ENCODE measurements around the gene TSPAN5. TPM values are rescaled to one million over a fixed set of nuclear protein-coding genes. Genes with fewer than 3 reads are reported as not detected.

Gene TSPAN5
- total RNA-seq, 1 donor from 2014 or later = 1.7 TPM

GRCh38 chr4:98679738-98680137 is 21.3 kb upstream of the TSPAN5 start:
- intact Hi-C loops (cut with micrococcal nuclease) = no loop called here
- Histone ChIP-seq H3K27me3 (ENCODE audit: low read depth) (no peaks in the 10 kb centered on the region), H3K27ac (replicated peaks) (no peak overlapping the region), H3K4me1 (peaks cover 7% of the 10 kb centered on the region), H3K9me3 (replicated peaks) (no peaks in the 10 kb centered on the region), H3K36me3 (no peaks in the 10 kb centered on the region), H3K4me3 (no peak overlapping the region)
- DNase-seq = no peak
- no peak for TF ChIP-seq CTCF (IDR thresholded peaks at IDR 0.05; ENCODE audit: borderline replicate concordance)

GRCh38 chr4:98677799-98678198 is 19.4 kb upstream of the TSPAN5 start:
- TF ChIP-seq CTCF (IDR thresholded peaks at IDR 0.05; ENCODE audit: borderline replicate concordance) = no peak
- Histone ChIP-seq H3K9me3 (replicated peaks) (no peaks in the 10 kb centered on the region), H3K4me1 (peaks cover 2% of the 10 kb centered on the region), H3K36me3 (no peaks in the 10 kb centered on the region), H3K4me3 (no peak overlapping the region), H3K27ac (replicated peaks) (no peak overlapping the region), H3K27me3 (ENCODE audit: low read depth) (peaks cover 16% of the 10 kb centered on the region)
- intact Hi-C loops (cut with micrococcal nuclease) = no loop called here
- no peak for DNase-seq

GRCh38 chr4:98674404-98675173 is 16.2 kb upstream of the TSPAN5 start:
- H3K4me1 ChIP-seq = no peaks in the 10 kb centered on the region
- no peaks in the 10 kb centered on the region for H3K36me3 ChIP-seq
- no peak overlapping the region for H3K27ac ChIP-seq (replicated peaks)
- H3K27me3 ChIP-seq (ENCODE audit: low read depth) = peaks cover 20% of the 10 kb centered on the region
- no peak overlapping the region for H3K4me3 ChIP-seq
- no peak for TF ChIP-seq CTCF (IDR thresholded peaks at IDR 0.05; ENCODE audit: borderline replicate concordance)
- H3K9me3 ChIP-seq (replicated peaks) = no peaks in the 10 kb centered on the region
- intact Hi-C loops (cut with micrococcal nuclease) = no loop called here
- DNase-seq = no peak

GRCh38 chr4:98673978-98674377 is 15.6 kb upstream of the TSPAN5 start:
- H3K4me3 ChIP-seq = no peak overlapping the region
- no peak for TF ChIP-seq CTCF (IDR thresholded peaks at IDR 0.05; ENCODE audit: borderline replicate concordance)
- H3K4me1 ChIP-seq = no peaks in the 10 kb centered on the region
- no peak for DNase-seq
- H3K9me3 ChIP-seq (replicated peaks) = no peaks in the 10 kb centered on the region
- H3K36me3 ChIP-seq = no peaks in the 10 kb centered on the region
- peaks cover 20% of the 10 kb centered on the region for H3K27me3 ChIP-seq (ENCODE audit: low read depth)
- no peak overlapping the region for H3K27ac ChIP-seq (replicated peaks)
- intact Hi-C loops (cut with micrococcal nuclease) = no loop called here

- Histone ChIP-seq H3K9me3 (replicated peaks) (no peaks in the 10 kb centered on the region), H3K27ac (replicated peaks) (no peak overlapping the region), H3K27me3 (ENCODE audit: low read depth) (peaks cover 20% of the 10 kb centered on the region), H3K4me3 (no peak overlapping the region), H3K36me3 (no peaks in the 10 kb centered on the region), H3K4me1 (no peaks in the 10 kb centered on the region)
- DNase-seq = no peak
- intact Hi-C loops (cut with micrococcal nuclease) = no loop called here
- no peak for TF ChIP-seq CTCF (IDR thresholded peaks at IDR 0.05; ENCODE audit: borderline replicate concordance)
Measured at GRCh38 chr4:98673288-98673644, 14.9 kb upstream of the TSPAN5 start.

All from left ventricle myocardium inferior (tissue), 1 donor.